ENCODE results near the gene UBR4.

Gene UBR4

GRCh38 chr1:19160831-19161230 lies 49.2 kb downstream of the UBR4 start:
- DNase-seq (ENCODE audit: low read depth, low spot score): no peak
- no peak overlapping the region for H3K4me3 ChIP-seq (ENCODE audit: low read length)

- no peak overlapping the region for H3K4me3 ChIP-seq (ENCODE audit: low read length)
- no peak for DNase-seq (ENCODE audit: low read depth, low spot score)
These were observed 52.4 kb downstream of the UBR4 start for GRCh38 chr1:19157653-19158052.

- H3K4me3 ChIP-seq (ENCODE audit: low read length): no peak overlapping the region
- peak; percentile 47 for DNase-seq (ENCODE audit: low read depth, low spot score)
These were observed 53.4 kb downstream of the UBR4 start for GRCh38 chr1:19156676-19157075.

GRCh38 chr1:19154876-19155275 lies 55.2 kb downstream of the UBR4 start:
- DNase-seq (ENCODE audit: low read depth, low spot score): no peak
- no peak overlapping the region for H3K4me3 ChIP-seq (ENCODE audit: low read length)

- DNase-seq (ENCODE audit: low read depth, low spot score): no peak
- no peak overlapping the region for H3K4me3 ChIP-seq (ENCODE audit: low read length)
These were observed 56.9 kb downstream of the UBR4 start for GRCh38 chr1:19153169-19153568.

GRCh38 chr1:19151537-19151936 lies 58.5 kb downstream of the UBR4 start:
- DNase-seq (ENCODE audit: low read depth, low spot score): no peak
- no peak overlapping the region for H3K4me3 ChIP-seq (ENCODE audit: low read length)

- no peak for DNase-seq (ENCODE audit: low read depth, low spot score)
- no peak overlapping the region for H3K4me3 ChIP-seq (ENCODE audit: low read length)
These were observed 60.3 kb downstream of the UBR4 start for GRCh38 chr1:19149736-19150135.

GRCh38 chr1:19140465-19140864 lies 69.6 kb downstream of the UBR4 start:
- H3K4me3 ChIP-seq (ENCODE audit: low read length): no peak overlapping the region
- DNase-seq (ENCODE audit: low read depth, low spot score): no peak

GRCh38 chr1:19139711-19140110 lies 70.4 kb downstream of the UBR4 start:
- no peak overlapping the region for H3K4me3 ChIP-seq (ENCODE audit: low read length)
- DNase-seq (ENCODE audit: low read depth, low spot score): no peak

GRCh38 chr1:19138958-19139581 lies 71.0 kb downstream of the UBR4 start:
- DNase-seq (ENCODE audit: low read depth, low spot score): no peak
- H3K4me3 ChIP-seq (ENCODE audit: low read length): no peak overlapping the region

GRCh38 chr1:19138331-19138730 lies 71.7 kb downstream of the UBR4 start:
- no peak overlapping the region for H3K4me3 ChIP-seq (ENCODE audit: low read length)
- no peak for DNase-seq (ENCODE audit: low read depth, low spot score)

GRCh38 chr1:19137158-19137557 lies 72.9 kb downstream of the UBR4 start:
- no peak for DNase-seq (ENCODE audit: low read depth, low spot score)
- H3K4me3 ChIP-seq (ENCODE audit: low read length): no peak overlapping the region

GRCh38 chr1:19133360-19133759 lies 76.7 kb downstream of the UBR4 start:
- DNase-seq (ENCODE audit: low read depth, low spot score): no peak
- no peak overlapping the region for H3K4me3 ChIP-seq (ENCODE audit: low read length)

GRCh38 chr1:19130468-19130867 lies 79.6 kb downstream of the UBR4 start:
- no peak overlapping the region for H3K4me3 ChIP-seq (ENCODE audit: low read length)

GRCh38 chr1:19128968-19129514 lies 81.0 kb downstream of the UBR4 start:
- no peak overlapping the region for H3K4me3 ChIP-seq (ENCODE audit: low read length)
- DNase-seq (ENCODE audit: low read depth, low spot score): no peak

More at GRCh38 chr1:19130468-19130867, 79.6 kb downstream of the UBR4 start:
- DNase-seq (ENCODE audit: low read depth, low spot score): no peak

- peak; percentile 58 for DNase-seq (ENCODE audit: low read depth, low spot score)
- no peak overlapping the region for H3K4me3 ChIP-seq (ENCODE audit: low read length)
These were observed 85.8 kb downstream of the UBR4 start for GRCh38 chr1:19124273-19124672.

GRCh38 chr1:19123837-19124236 lies 86.2 kb downstream of the UBR4 start:
- no peak overlapping the region for H3K4me3 ChIP-seq (ENCODE audit: low read length)

GRCh38 chr1:19122668-19123067 lies 87.4 kb downstream of the UBR4 start:
- H3K4me3 ChIP-seq (ENCODE audit: low read length): no peak overlapping the region
- DNase-seq (ENCODE audit: low read depth, low spot score): no peak

More at GRCh38 chr1:19123837-19124236, 86.2 kb downstream of the UBR4 start:
- DNase-seq (ENCODE audit: low read depth, low spot score): peak; percentile 74

GRCh38 chr1:19121192-19121591 lies 88.9 kb downstream of the UBR4 start:
- no peak for DNase-seq (ENCODE audit: low read depth, low spot score)
- no peak overlapping the region for H3K4me3 ChIP-seq (ENCODE audit: low read length)

GRCh38 chr1:19120070-19120469 lies 90.0 kb downstream of the UBR4 start:
- no peak overlapping the region for H3K4me3 ChIP-seq (ENCODE audit: low read length)
- no peak for DNase-seq (ENCODE audit: low read depth, low spot score)

- no peak for DNase-seq (ENCODE audit: low read depth, low spot score)
These were observed 94.8 kb downstream of the UBR4 start for GRCh38 chr1:19115082-19115808.

More at GRCh38 chr1:19115082-19115808, 94.8 kb downstream of the UBR4 start:
- no peak overlapping the region for H3K4me3 ChIP-seq (ENCODE audit: low read length)
